Right lobe of liver (tissue), 6 donors: Measurements from ENCODE around the gene BRINP3. TPM values are rescaled to one million over a fixed set of nuclear protein-coding genes. Genes with fewer than 3 reads are reported as not detected.

Experiments used
- ATAC-seq, 4 donors: fragments of 200-7000 bp; cut with Tn5 transposase; one replicate each; pipeline ENCODE4 v1.9.1; 2020; ENCODE audit warnings: mild to moderate bottlenecking in 4 of 4, moderate library complexity in 4 of 4
- DNase-seq, 3 donors: peaks; one replicate each; pipeline ENCODE4 v3.0.0-alpha.2; 2020
- H3K27ac ChIP-seq, 3 donors: fragments of 200-600 bp; one replicate each; pipeline ENCODE4 v1.8.0; 2022
- H3K27me3 ChIP-seq, 2 donors: fragments of 200-600 bp; one replicate each; pipeline ENCODE4 v1.8.0; 2022
- H3K36me3 ChIP-seq, 4 donors: fragments of 200-600 bp; sonication (generic) in 1 of 4; one replicate each; pipeline versions ENCODE4 v1.5.1 to v1.8.0; 2017 to 2022; ENCODE audit warnings: control low read depth in 1 of 4
- H3K4me1 ChIP-seq, 4 donors: fragments of 200-600 bp; sonication (generic) in 1 of 4; one replicate each; pipeline versions ENCODE4 v1.5.1 to v1.8.0; 2017 to 2022; ENCODE audit warnings: control low read depth in 1 of 4
- H3K4me3 ChIP-seq, 3 donors: fragments of 200-600 bp; one replicate each; pipeline ENCODE4 v1.8.0; 2022
- H3K9me3 ChIP-seq, 4 donors: fragments of 200-600 bp; sonication (generic) in 1 of 4; one replicate each; pipeline versions ENCODE4 v1.5.1 to v1.8.0; 2017 to 2022; ENCODE audit warnings: control low read depth in 1 of 4
- POLR2A ChIP-seq: fragments of 450-650 bp; IDR thresholded peaks from one replicate; pipeline ENCODE4 v1.6.1; 2017; ENCODE audit warnings: antibody characterized with exemption, mild to moderate bottlenecking
- WGBS: methylation state at CpG from one replicate; pipeline ENCODE4 v1.1.6; 2018; ENCODE audit warnings: low coverage, low lambda C conversion rate; ENCODE audit not compliant: insufficient coverage; ENCODE audit errors: missing lambda C conversion rate; 5-methylcytosine and 5-hydroxymethylcytosine counted together
- intact Hi-C, 2 donors: fragments of 100-400 bp; cut with DNase I; formaldehyde crosslinking; loops; one replicate each; pipeline versions ENCODE4 v1.11.2 to v1.14.1; 2022
- total RNA-seq, 6 experiments: library from RNA; depleted of rRNA in 2 of 6; stranded (reverse); fragments of >200 nt in 2 of 6; fragmentation: NEBNext Ultra II Directional in 3 of 6; extraction: Animal tissue kit (Norgen Biotek cat#: 25700) in 3 of 6; gene quantifications; one replicate each; pipeline versions ENCODE4 v1.1.0 to v1.2.4, GENCODE V29; 2016 to 2023
- TF ChIP-seq, protein P1 (sequence below), 4 donors: fragments of 200-600 bp in 3 of 4; fragments of 450-650 bp in 1 of 4; IDR thresholded peaks; one replicate each; pipeline versions ENCODE4 v1.5.1 to v1.8.0; 2016 to 2022; ENCODE audit warnings: antibody characterized with exemption in 4 of 4, mild to moderate bottlenecking in 2 of 4
- donor health status: DM: no; HTN: yes; CAD: no.
- donor health status: DM: no; HTN: no; CAD: no.
- donor health status: DM: no; HTN: no; CAD: no.
- donor health status: DM: no; HTN: yes; CAD: no.
- donor health status: DM: no; HTN: yes; CAD: no.

Gene BRINP3
- total RNA-seq, 6 experiments from 2014 or later = not detected

DNA sequence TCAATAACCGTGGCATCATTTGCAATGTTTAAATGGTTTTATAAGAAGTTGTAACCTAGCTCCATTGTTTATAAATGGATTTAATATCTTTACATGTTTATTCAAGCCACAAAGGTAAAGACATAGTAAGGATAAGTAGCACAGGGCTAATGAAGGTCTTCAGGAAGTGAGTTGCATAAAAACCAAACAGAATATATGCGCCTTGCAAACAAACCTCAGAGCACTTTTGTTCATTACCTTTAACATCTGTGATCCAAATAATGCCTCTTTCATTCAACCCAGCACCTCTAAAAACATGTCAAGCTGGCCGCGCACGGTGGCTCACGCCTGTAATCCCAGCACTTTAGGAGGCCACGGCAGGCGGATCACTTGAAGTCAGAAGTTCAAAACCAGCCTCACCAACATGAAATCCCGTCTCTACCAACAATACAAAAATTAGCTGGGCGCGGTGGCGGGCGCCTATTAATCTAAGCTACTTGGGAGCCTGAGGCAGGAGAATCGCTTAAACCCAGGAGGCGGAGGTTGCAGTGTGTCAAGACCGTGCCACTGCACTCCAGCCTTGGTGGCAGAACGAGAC lies 25.3 kb downstream of the BRINP3 start:
- 77% methylated on average over 16 of the region's 17 CpGs for WGBS
- Histone ChIP-seq H3K27me3 (no peaks in the 10 kb centered on the region), H3K4me1 (no peaks in the 10 kb centered on the region), H3K4me3 (no peak overlapping the region), H3K9me3 (no peaks in the 10 kb centered on the region), H3K36me3 (no peaks in the 10 kb centered on the region), H3K27ac (no peak overlapping the region)
- no peak for ATAC-seq
- intact Hi-C loops = no loop called here
- TF ChIP-seq, protein P1, sequence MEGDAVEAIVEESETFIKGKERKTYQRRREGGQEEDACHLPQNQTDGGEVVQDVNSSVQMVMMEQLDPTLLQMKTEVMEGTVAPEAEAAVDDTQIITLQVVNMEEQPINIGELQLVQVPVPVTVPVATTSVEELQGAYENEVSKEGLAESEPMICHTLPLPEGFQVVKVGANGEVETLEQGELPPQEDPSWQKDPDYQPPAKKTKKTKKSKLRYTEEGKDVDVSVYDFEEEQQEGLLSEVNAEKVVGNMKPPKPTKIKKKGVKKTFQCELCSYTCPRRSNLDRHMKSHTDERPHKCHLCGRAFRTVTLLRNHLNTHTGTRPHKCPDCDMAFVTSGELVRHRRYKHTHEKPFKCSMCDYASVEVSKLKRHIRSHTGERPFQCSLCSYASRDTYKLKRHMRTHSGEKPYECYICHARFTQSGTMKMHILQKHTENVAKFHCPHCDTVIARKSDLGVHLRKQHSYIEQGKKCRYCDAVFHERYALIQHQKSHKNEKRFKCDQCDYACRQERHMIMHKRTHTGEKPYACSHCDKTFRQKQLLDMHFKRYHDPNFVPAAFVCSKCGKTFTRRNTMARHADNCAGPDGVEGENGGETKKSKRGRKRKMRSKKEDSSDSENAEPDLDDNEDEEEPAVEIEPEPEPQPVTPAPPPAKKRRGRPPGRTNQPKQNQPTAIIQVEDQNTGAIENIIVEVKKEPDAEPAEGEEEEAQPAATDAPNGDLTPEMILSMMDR (IDR thresholded peaks at IDR 0.05) = no peak
- no peak for TF ChIP-seq POLR2A
- no peak for DNase-seq

DNA sequence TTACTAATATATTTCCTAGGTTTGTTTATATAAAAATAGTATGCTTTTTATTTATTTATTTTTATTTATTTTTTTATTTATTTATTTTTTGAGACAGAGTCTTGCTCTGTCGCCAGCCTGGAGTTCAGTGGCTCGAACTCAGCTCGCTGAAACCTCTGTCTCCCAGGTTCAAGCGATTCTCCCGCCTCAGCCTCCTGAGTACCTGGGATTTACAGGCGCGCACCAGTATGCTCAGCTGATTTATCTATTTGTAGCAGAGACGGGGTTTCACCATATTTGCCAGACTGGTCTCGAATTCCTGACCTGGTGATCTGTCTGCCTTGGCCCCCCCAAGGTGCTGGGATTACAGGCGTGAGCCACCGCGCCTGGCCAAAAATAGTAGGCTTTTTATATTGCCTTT lies 33.2 kb downstream of the BRINP3 start:
- DNase-seq (no peak), ATAC-seq (no peak)
- TF ChIP-seq, protein P1 (IDR thresholded peaks at IDR 0.05) = no peak
- no peak for TF ChIP-seq POLR2A
- no peaks in the 10 kb centered on the region for H3K36me3 ChIP-seq
- intact Hi-C loops = no loop called here
- H3K27me3 ChIP-seq = no peaks in the 10 kb centered on the region
- no peak overlapping the region for H3K27ac ChIP-seq
- WGBS = 86% methylated on average over 12 of the region's 12 CpGs
- no peak overlapping the region for H3K4me3 ChIP-seq
- no peaks in the 10 kb centered on the region for H3K9me3 ChIP-seq
- no peaks in the 10 kb centered on the region for H3K4me1 ChIP-seq

DNA sequence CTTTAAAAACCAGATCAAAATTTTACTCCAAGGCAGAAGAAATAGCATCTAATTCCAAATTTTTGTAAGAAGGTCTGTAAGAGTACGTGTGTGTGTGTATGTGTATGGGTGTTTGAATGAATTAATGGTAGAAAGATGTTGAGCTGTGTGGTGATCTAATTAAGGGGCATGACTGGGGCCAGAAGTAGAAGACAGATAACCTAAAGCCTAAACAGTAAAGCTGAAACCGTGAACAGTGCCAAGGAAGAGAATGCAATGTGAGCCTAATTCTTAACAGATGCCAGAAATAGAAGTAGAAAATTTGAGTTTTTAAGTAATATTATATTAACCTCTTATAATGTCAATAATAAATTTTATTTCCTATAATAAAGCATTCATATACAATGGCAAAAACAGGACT lies 38.2 kb downstream of the BRINP3 start:
- ATAC-seq (no peak), DNase-seq (no peak)
- 29% methylated on average over 2 of the region's 2 CpGs for WGBS
- TF ChIP-seq, protein P1 (IDR thresholded peaks at IDR 0.05) = no peak
- no peak for TF ChIP-seq POLR2A
- Histone ChIP-seq H3K36me3 (no peaks in the 10 kb centered on the region), H3K9me3 (no peaks in the 10 kb centered on the region), H3K27ac (no peak overlapping the region), H3K27me3 (no peaks in the 10 kb centered on the region), H3K4me1 (no peaks in the 10 kb centered on the region), H3K4me3 (no peak overlapping the region)
- intact Hi-C loops = no loop called here

DNA sequence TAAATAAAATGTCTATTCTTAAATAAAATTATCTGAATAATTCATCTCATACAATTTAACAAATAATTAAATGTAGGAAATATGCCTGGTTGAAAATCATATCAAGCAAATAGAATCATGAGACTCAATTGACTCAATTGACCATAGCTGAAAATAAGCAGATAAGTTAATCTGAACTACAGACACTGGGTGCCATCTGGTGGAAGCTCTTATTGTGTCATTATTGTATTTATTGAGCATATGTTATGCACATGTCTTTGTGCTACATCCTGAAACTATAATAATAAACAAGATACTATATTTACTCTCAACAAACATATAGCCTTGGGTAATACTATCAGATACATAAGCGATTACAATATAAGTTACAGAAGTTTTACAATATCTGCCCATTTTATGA lies 41.0 kb downstream of the BRINP3 start:
- intact Hi-C loops = no loop called here
- ATAC-seq = no peak
- H3K27me3 ChIP-seq = no peaks in the 10 kb centered on the region
- 73% methylated on average over 1 of the region's 1 CpG for WGBS
- TF ChIP-seq POLR2A = no peak
- TF ChIP-seq, protein P1 (IDR thresholded peaks at IDR 0.05) = peak in 3 of 4 donors; percentile 4 to 20 (median 4)
- no peaks in the 10 kb centered on the region for H3K36me3 ChIP-seq
- no peaks in the 10 kb centered on the region for H3K9me3 ChIP-seq
- no peak overlapping the region for H3K4me3 ChIP-seq
- no peaks in the 10 kb centered on the region for H3K4me1 ChIP-seq
- DNase-seq = no peak
- H3K27ac ChIP-seq = no peak overlapping the region

- TF ChIP-seq POLR2A = no peak
- TF ChIP-seq, protein P1 (IDR thresholded peaks at IDR 0.05) = no peak
- intact Hi-C loops = no loop called here
- WGBS = 35% methylated on average over 2 of the region's 2 CpGs
Measured at GRCh38 chr1:190429932-190430331, 47.7 kb downstream of the BRINP3 start.

More at GRCh38 chr1:190429932-190430331, 47.7 kb downstream of the BRINP3 start:
- no peak for DNase-seq
- no peak for ATAC-seq
- Histone ChIP-seq H3K27ac (no peak overlapping the region), H3K9me3 (no peaks in the 10 kb centered on the region), H3K36me3 (no peaks in the 10 kb centered on the region), H3K27me3 (no peaks in the 10 kb centered on the region), H3K4me3 (no peak overlapping the region), H3K4me1 (no peaks in the 10 kb centered on the region)
